GM21576 (cell line): ENCODE results near the gene CMPK1.
"Not testable (repeated sequence)": the region's sequence is repeated elsewhere in the genome, so short reads cannot be mapped to it uniquely, and the experiment has no call there.

Experiments used
- ATAC-seq: cut with Tn5 transposase; IDR thresholded peaks from one replicate; pipeline ENCODE4 v1.9.1; 2021; ENCODE audit warnings: mild to moderate bottlenecking, moderate library complexity; ENCODE audit not compliant: unreplicated experiment

CMPK1 gene

GRCh38 chr1:47333578-47333921 lies at the start of gene CMPK1:
Gene CMPK1, plus strand, starts transcription at chr1:47333790. Its CDS starts 156 bp downstream, at chr1:47333946.
- peak; percentile 74 for ATAC-seq

- not testable (repeated sequence) for ATAC-seq
Observed at GRCh38 chr1:47288116-47288515, 45.5 kb upstream of the CMPK1 start.

- not testable (repeated sequence) for ATAC-seq
Observed at GRCh38 chr1:47294863-47295262, 38.7 kb upstream of the CMPK1 start.

GRCh38 chr1:47295579-47295978 lies 38.0 kb upstream of the CMPK1 start:
- no peak for ATAC-seq

- no peak for ATAC-seq
Observed at GRCh38 chr1:47298025-47298699, 35.4 kb upstream of the CMPK1 start.

GRCh38 chr1:47302472-47302871 lies 31.1 kb upstream of the CMPK1 start:
- ATAC-seq, result no peak

- no peak for ATAC-seq
Observed at GRCh38 chr1:47309427-47309826, 24.2 kb upstream of the CMPK1 start.

- ATAC-seq, result peak; percentile 97
Observed at GRCh38 chr1:47313915-47314664, 19.5 kb upstream of the CMPK1 start, which contains the start of gene STIL. Gene STIL, minus strand, starts transcription at chr1:47314147. Its CDS starts 3,828 bp downstream, at chr1:47310319.

GRCh38 chr1:47317841-47318240 lies 15.7 kb upstream of the CMPK1 start:
- ATAC-seq, result no peak

GRCh38 chr1:47319968-47320367 lies 13.6 kb upstream of the CMPK1 start:
- not testable (repeated sequence) for ATAC-seq

- no peak for ATAC-seq
Observed at GRCh38 chr1:47323599-47324031, 10.0 kb upstream of the CMPK1 start.

- no peak for ATAC-seq
Observed at GRCh38 chr1:47324682-47325081, 8.9 kb upstream of the CMPK1 start.

- no peak for ATAC-seq
Observed at GRCh38 chr1:47325528-47325927, 8.1 kb upstream of the CMPK1 start.

- ATAC-seq, result no peak
Observed at GRCh38 chr1:47326271-47326670, 7.3 kb upstream of the CMPK1 start.

GRCh38 chr1:47328992-47329391 lies 4.6 kb upstream of the CMPK1 start:
- ATAC-seq, result no peak

GRCh38 chr1:47330212-47330611 lies 3.4 kb upstream of the CMPK1 start:
- no peak for ATAC-seq

- ATAC-seq, result no peak
Observed at GRCh38 chr1:47331875-47332274, 1.7 kb upstream of the CMPK1 start.

- ATAC-seq, result no peak
Observed at GRCh38 chr1:47332779-47333577, 612 bp upstream of the CMPK1 start.

- peak; percentile 77 for ATAC-seq
Observed at GRCh38 chr1:47333922-47334764, 553 bp downstream of the CMPK1 start.

GRCh38 chr1:47334765-47335435 lies 1.3 kb downstream of the CMPK1 start:
- ATAC-seq, result no peak
